ENCODE results near the gene CORO2B.
"Not testable (repeated sequence)": the region's sequence is repeated elsewhere in the genome, so short reads cannot be mapped to it uniquely, and the experiment has no call there.

GRCh38 chr15:68680756-68681155, 102.0 kb downstream of the CORO2B start:
- TF ChIP-seq EZH2 (IDR thresholded peaks at IDR 0.05); POLR2AphosphoS5 (IDR thresholded peaks at IDR 0.05; ENCODE audit: borderline replicate concordance, low read depth, low read length): not testable (repeated sequence)

All from SK-N-MC (cell line).